WI38 (cell line): Measurements from ENCODE around the gene ARHGAP9.

Source experiments
- H3K4me3 ChIP-seq: 2 replicates; pipeline ENCODE4 v1.5.1; 2011; ENCODE audit warnings: low read depth, mild to moderate bottlenecking, control low read depth, low read length
- CTCF ChIP-seq: IDR thresholded peaks from 2 replicates; pipeline ENCODE4 v1.5.1; 2012; ENCODE audit warnings: low read depth, mild to moderate bottlenecking, control low read depth, low read length

ARHGAP9 gene

DNA sequence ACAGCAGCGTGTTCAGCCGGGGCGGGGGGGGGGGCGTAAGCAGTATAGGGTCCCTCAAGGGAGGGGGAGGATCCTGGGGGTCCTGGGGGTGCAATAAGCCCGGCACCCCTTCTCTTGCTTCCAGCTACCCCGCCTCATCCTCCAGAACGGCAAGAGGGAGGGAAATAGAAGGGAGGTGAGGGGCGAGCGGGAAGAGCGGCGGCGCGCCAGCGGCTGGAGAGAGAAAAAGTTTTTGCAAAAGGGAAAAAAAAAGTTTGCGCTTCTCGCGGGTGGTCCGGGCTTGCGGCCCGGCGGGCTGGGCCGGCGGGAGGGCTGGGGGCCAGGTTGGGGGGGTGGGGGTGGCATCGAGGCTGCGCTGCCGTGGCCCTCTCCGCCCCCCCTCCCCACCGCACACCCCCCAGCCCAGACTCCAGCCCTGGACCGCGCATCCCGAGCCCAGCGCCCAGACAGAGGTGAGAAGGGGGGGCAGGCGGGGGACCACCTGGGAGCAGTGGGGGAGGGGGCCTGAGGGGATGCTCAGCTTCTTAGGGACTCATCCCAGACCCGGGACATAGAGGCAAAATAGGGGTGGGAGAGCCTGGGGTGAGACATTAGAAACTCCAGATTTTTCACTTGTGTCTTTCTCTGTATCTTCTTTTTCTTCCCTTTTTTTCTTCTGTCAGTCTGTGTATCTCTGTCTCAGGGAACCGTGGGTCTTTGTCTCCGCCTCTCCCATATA lies 19.8 kb downstream of the ARHGAP9 start, which contains the start of gene GLI1:
Gene GLI1 (plus strand): TSS at position 36 of the 718 bp plus-strand sequence. CDS start 3,907 bp downstream, outside the sequence.
- H3K4me3 ChIP-seq, result peak within 1 kb of the TSS; percentile 55
- TF ChIP-seq CTCF, result no peak

DNA sequence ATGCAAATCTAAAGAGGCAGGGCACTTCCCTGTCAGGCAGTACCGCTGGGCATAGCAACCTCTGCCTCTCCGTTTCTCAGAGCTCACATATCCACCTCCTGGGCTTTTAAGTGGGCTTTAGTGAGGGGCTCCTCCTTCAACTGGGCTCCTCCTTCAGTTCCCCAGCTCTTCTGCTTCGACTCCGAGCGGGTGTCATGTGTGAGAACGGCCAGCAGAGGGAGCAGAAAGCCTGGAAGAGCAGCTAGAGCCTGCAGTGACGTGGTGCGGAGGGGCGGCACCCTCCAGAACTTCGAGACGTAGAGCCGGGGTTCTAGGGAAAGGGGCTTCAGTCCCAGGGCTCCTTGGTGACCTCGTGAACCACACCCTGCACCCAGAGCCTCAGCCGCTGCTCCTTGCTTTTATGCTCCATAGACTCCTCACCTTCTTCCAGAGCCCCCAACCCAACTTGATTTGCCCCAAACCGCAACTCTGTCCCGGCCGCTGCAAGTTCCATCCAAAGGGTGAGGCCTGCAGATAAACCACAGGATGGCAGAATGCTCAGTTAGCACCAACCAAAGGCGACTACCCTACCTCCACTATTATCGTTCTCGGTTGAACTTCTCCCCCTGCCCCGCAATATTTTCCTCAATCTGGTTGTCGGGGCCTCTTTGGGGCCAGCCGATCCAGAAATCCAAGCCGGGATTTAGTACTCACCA lies 20.5 kb downstream of the ARHGAP9 start:
- peak overlapping the region; percentile 55 for H3K4me3 ChIP-seq
- peak; percentile 67 for TF ChIP-seq CTCF

DNA sequence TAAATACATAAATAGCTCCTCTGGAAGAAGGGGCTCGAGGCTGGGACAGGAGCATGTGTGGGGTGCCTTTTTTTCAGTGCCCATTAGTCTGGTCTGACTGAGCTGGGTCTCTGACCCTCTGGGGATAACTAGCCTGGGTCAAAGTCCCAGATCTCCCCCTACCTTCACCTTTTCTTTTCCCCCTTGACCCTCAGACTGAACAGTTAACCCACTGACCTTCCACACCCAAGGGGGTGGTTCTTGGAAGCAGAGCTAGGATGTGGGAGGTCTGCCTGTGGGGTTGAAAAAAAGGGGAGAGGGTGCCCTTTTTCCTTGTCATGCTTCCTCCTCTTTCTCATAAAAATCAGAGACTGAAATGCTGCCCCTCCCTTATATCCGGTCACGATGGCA lies 21.0 kb downstream of the ARHGAP9 start:
- H3K4me3 ChIP-seq, result peak overlapping the region; percentile 55
- TF ChIP-seq CTCF, result no peak

DNA sequence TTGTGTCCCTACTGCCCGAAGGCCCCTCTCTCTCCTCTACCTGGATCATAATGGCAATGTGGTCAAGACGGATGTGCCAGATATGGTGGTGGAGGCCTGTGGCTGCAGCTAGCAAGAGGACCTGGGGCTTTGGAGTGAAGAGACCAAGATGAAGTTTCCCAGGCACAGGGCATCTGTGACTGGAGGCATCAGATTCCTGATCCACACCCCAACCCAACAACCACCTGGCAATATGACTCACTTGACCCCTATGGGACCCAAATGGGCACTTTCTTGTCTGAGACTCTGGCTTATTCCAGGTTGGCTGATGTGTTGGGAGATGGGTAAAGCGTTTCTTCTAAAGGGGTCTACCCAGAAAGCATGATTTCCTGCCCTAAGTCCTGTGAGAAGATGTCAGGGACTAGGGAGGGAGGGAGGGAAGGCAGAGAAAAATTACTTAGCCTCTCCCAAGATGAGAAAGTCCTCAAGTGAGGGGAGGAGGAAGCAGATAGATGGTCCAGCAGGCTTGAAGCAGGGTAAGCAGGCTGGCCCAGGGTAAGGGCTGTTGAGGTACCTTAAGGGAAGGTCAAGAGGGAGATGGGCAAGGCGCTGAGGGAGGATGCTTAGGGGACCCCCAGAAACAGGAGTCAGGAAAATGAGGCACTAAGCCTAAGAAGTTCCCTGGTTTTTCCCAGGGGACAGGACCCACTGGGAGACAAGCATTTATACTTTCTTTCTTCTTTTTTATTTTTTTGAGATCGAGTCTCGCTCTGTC lies 22.8 kb downstream of the ARHGAP9 start:
- no peak for TF ChIP-seq CTCF
- no peak overlapping the region for H3K4me3 ChIP-seq

DNA sequence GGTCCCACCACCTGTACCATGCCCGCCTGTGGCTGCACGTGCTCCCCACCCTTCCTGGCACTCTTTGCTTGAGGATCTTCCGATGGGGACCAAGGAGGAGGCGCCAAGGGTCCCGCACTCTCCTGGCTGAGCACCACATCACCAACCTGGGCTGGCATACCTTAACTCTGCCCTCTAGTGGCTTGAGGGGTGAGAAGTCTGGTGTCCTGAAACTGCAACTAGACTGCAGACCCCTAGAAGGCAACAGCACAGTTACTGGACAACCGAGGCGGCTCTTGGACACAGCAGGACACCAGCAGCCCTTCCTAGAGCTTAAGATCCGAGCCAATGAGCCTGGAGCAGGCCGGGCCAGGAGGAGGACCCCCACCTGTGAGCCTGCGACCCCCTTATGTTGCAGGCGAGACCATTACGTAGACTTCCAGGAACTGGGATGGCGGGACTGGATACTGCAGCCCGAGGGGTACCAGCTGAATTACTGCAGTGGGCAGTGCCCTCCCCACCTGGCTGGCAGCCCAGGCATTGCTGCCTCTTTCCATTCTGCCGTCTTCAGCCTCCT lies 23.4 kb downstream of the ARHGAP9 start:
- 0 out of 2 replicates have a peak, but pooled peaks have one; percentile 34 for TF ChIP-seq CTCF
- H3K4me3 ChIP-seq, result peak overlapping the region; percentile 22; the same call in 1 of the 2 replicates

- TF ChIP-seq CTCF, result no peak
- H3K4me3 ChIP-seq, result peak overlapping the region; percentile 22; the same call in 1 of the 2 replicates
These were observed 24.1 kb downstream of the ARHGAP9 start for GRCh38 chr12:57455374-57456144.
